Breast epithelium (tissue), 3 donors: ENCODE data around the gene ACAN.

Experiments used
- CTCF ChIP-seq, 3 donors: fragments of 450-650 bp; IDR thresholded peaks; one replicate each; pipeline ENCODE4 v1.5.1; 2016 to 2017; ENCODE audit warnings: antibody characterized with exemption in 3 of 3, mild to moderate bottlenecking in 3 of 3, moderate library complexity in 3 of 3
- POLR2A ChIP-seq: fragments of 450-650 bp; IDR thresholded peaks from one replicate; pipeline ENCODE4 v1.6.1; 2016; ENCODE audit warnings: antibody characterized with exemption, mild to moderate bottlenecking, moderate library complexity
- POLR2AphosphoS5 ChIP-seq, 3 donors: sonication (generic); formaldehyde crosslinking; IDR thresholded peaks; one replicate each; pipeline ENCODE4 v1.6.1; 2017; ENCODE audit warnings: antibody characterized with exemption in 3 of 3

- TF ChIP-seq CTCF (IDR thresholded peaks at IDR 0.05) (no peak), POLR2AphosphoS5 (IDR thresholded peaks at IDR 0.05) (no peak), POLR2A (no peak)
Observed at GRCh38 chr15:88881775-88882174, 78.5 kb downstream of the ACAN start.
